CD14-positive monocyte (primary cell): ENCODE results near the gene FAM163B. TPM values are rescaled to one million over a fixed set of nuclear protein-coding genes. Genes with fewer than 3 reads are reported as not detected.

ENCODE experiments used
- DNase-seq, 3 donors: peaks; one replicate each; pipeline ENCODE4 v3.0.0-alpha.2; 2011 to 2022
- H2AFZ ChIP-seq: 2 replicates; pipeline ENCODE4 v1.6.0; 2012; ENCODE audit warnings: mild to moderate bottlenecking, low read depth, low read length, inconsistent platforms; ENCODE audit not compliant: insufficient read depth, poor library complexity, severe bottlenecking
- H3K27ac ChIP-seq, 2 donors: 1 replicate in 1 of 2; 2 replicates in 1 of 2; pipeline ENCODE4 v1.5.1; 2012 to 2013; ENCODE audit warnings: low read length in 2 of 2, control low read depth in 1 of 2, inconsistent platforms in 1 of 2, low read depth in 1 of 2, mild to moderate bottlenecking in 1 of 2
- H3K27me3 ChIP-seq, 2 donors: one replicate each; pipeline versions ENCODE4 v1.6.0 to v1.6.1; 2011 to 2013; ENCODE audit warnings: low read length in 2 of 2; ENCODE audit not compliant: control insufficient read depth in 2 of 2, insufficient read depth in 2 of 2
- H3K36me3 ChIP-seq, 2 donors: replicated peaks in 1 of 2; 1 replicate in 1 of 2; 2 replicates in 1 of 2; pipeline versions ENCODE4 v1.5.1 to v1.6.1; 2012 to 2013; ENCODE audit warnings: low read length in 2 of 2, control low read depth in 1 of 2, inconsistent platforms in 1 of 2, mild to moderate bottlenecking in 1 of 2; ENCODE audit not compliant: insufficient read depth in 2 of 2, control insufficient read depth in 1 of 2
- H3K4me1 ChIP-seq, 2 donors: 1 replicate in 1 of 2; 2 replicates in 1 of 2; pipeline versions ENCODE4 v1.5.1 to v1.6.1; 2012 to 2013; ENCODE audit warnings: low read length in 2 of 2, control low read depth in 1 of 2, inconsistent platforms in 1 of 2, mild to moderate bottlenecking in 1 of 2, moderate library complexity in 1 of 2; ENCODE audit not compliant: insufficient read depth in 2 of 2, control insufficient read depth in 1 of 2
- H3K4me2 ChIP-seq: replicated peaks from 2 replicates; pipeline ENCODE3; 2012; ENCODE audit warnings: low read length, moderate library complexity, mild to moderate bottlenecking; ENCODE audit not compliant: poor library complexity, severe bottlenecking; ENCODE audit errors: extremely low read depth
- H3K4me3 ChIP-seq, 3 experiments: fragments of 200-600 bp in 1 of 3; sonication (generic) in 1 of 3; replicated peaks in 1 of 3; 1 replicate in 2 of 3; 2 replicates in 1 of 3; pipeline ENCODE4 v1.5.1; 2011 to 2013; ENCODE audit warnings: low read length in 3 of 3, mild to moderate bottlenecking in 3 of 3, control low read depth in 2 of 3, low read depth in 2 of 3, inconsistent platforms in 1 of 3, moderate library complexity in 1 of 3
- H3K79me2 ChIP-seq: 2 replicates; pipeline ENCODE4 v1.6.0; 2012; ENCODE audit warnings: mild to moderate bottlenecking, control low read depth, inconsistent platforms, low read length, moderate library complexity; ENCODE audit not compliant: insufficient read depth
- H3K9ac ChIP-seq: 2 replicates; pipeline ENCODE4 v1.6.0; 2017; ENCODE audit warnings: low read length, mild to moderate bottlenecking; ENCODE audit not compliant: insufficient read depth, poor library complexity, severe bottlenecking
- H3K9me3 ChIP-seq, 2 donors: replicated peaks in 1 of 2; 1 replicate in 1 of 2; 2 replicates in 1 of 2; pipeline versions ENCODE4 v1.5.1 to v1.6.1; 2012 to 2013; ENCODE audit warnings: low read length in 2 of 2, control low read depth in 1 of 2; ENCODE audit not compliant: control insufficient read depth in 1 of 2, insufficient read depth in 1 of 2
- H4K20me1 ChIP-seq: 2 replicates; pipeline ENCODE4 v1.6.0; 2012; ENCODE audit warnings: mild to moderate bottlenecking, low read length, control low read depth, moderate library complexity; ENCODE audit not compliant: insufficient read depth
- H3K27ac Mint-ChIP-seq, 7 donors: one replicate each; pipeline ENCODE4 v1.8.0; 2020; ENCODE audit warnings: mild to moderate bottlenecking in 7 of 7, mixed read lengths in 7 of 7, moderate library complexity in 6 of 7, inconsistent platforms in 2 of 7
- H3K27me3 Mint-ChIP-seq, 3 donors: one replicate each; pipeline ENCODE4 v1.8.0; 2021 to 2022; ENCODE audit warnings: low read depth in 3 of 3, mild to moderate bottlenecking in 3 of 3, mixed read lengths in 3 of 3, moderate library complexity in 3 of 3, inconsistent platforms in 1 of 3
- H3K36me3 Mint-ChIP-seq, 2 donors: one replicate each; pipeline ENCODE4 v1.8.0; 2020; ENCODE audit warnings: mixed read lengths in 2 of 2, inconsistent platforms in 1 of 2, mild to moderate bottlenecking in 1 of 2
- H3K4me1 Mint-ChIP-seq: one replicate; pipeline ENCODE4 v1.8.0; 2020; ENCODE audit warnings: mild to moderate bottlenecking, mixed read lengths
- H3K4me3 Mint-ChIP-seq, 2 donors: one replicate each; pipeline ENCODE4 v1.8.0; 2020; ENCODE audit warnings: mild to moderate bottlenecking in 2 of 2, mixed read lengths in 2 of 2, moderate library complexity in 1 of 2
- H3K9me3 Mint-ChIP-seq, 7 donors: one replicate each; pipeline ENCODE4 v1.8.0; 2020 to 2022; ENCODE audit warnings: mixed read lengths in 7 of 7, mild to moderate bottlenecking in 6 of 7, moderate library complexity in 6 of 7, inconsistent platforms in 2 of 7
- WGBS: methylation state at CpG from one replicate; pipeline ENCODE4 v1.1.5; 2013; ENCODE audit warnings: missing lambda C conversion rate; ENCODE audit not compliant: insufficient coverage; 5-methylcytosine and 5-hydroxymethylcytosine counted together
- intact Hi-C, 2 donors: fragments of 100-400 bp; cut with micrococcal nuclease; formaldehyde crosslinking; loops; one replicate each; pipeline versions ENCODE4 v1.15.0 to v1.15.1; 2023
- polyA plus RNA-seq, 3 donors: library from polyadenylated mRNA; depleted of rRNA in 1 of 3; unstranded in 2 of 3; stranded (reverse) in 1 of 3; fragments of 300-500 nt in 2 of 3; fragments of >200 nt in 1 of 3; fragmentation: Illumina TruSeq in 2 of 3; gene quantifications; 1 replicate in 2 of 3; 2 replicates in 1 of 3; pipeline ENCODE4 v1.2.3, GENCODE V29; 2012 to 2021
- TF ChIP-seq, protein P1 (sequence below): fragments of 200-600 bp; IDR thresholded peaks from one replicate; pipeline ENCODE4 v1.8.0; 2022; ENCODE audit warnings: antibody characterized with exemption, mild to moderate bottlenecking

FAM163B gene
- polyA plus RNA-seq, 3 donors = not detected

DNA sequence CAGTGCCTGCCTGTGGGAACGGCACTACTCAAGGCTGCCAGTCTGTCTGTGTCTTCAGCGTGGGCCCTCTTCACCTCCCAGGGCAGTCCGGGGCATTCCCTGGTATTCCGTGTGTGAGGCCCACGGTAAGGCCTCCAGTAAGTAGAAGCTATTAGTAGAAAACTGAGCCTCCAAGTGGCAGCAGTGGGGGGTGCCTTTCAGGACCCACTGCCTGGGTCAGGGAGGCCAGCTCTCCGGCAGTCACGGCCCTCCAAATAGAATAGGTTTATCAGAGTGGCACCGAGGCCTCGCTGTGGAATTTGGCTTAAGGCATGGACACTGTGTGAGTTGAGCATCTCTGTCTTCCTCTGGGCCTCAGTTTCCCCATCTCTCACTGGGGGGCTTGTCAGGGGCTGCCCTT, 51.6 kb downstream of the FAM163B start:
- peaks cover 12 to 14% of the 10 kb centered on the region in 2 donors for H3K4me1 ChIP-seq
- Mint-ChIP-seq H3K27me3 (peaks cover 2 to 10% (median 7%) of the 10 kb centered on the region in 3 donors), H3K4me3 (no peak overlapping the region), H3K36me3 (no peaks in the 10 kb centered on the region), H3K27ac (no peak overlapping the region), H3K4me1 (peaks cover 14% of the 10 kb centered on the region), H3K9me3 (peaks cover 0 to 2% (median 0%) of the 10 kb centered on the region in 7 donors)
- H3K36me3 ChIP-seq = no peaks in the 10 kb centered on the region
- no peak overlapping the region for H3K27ac ChIP-seq
- WGBS = 99% methylated on average over 7 of the region's 9 CpGs
- TF ChIP-seq, protein P1, sequence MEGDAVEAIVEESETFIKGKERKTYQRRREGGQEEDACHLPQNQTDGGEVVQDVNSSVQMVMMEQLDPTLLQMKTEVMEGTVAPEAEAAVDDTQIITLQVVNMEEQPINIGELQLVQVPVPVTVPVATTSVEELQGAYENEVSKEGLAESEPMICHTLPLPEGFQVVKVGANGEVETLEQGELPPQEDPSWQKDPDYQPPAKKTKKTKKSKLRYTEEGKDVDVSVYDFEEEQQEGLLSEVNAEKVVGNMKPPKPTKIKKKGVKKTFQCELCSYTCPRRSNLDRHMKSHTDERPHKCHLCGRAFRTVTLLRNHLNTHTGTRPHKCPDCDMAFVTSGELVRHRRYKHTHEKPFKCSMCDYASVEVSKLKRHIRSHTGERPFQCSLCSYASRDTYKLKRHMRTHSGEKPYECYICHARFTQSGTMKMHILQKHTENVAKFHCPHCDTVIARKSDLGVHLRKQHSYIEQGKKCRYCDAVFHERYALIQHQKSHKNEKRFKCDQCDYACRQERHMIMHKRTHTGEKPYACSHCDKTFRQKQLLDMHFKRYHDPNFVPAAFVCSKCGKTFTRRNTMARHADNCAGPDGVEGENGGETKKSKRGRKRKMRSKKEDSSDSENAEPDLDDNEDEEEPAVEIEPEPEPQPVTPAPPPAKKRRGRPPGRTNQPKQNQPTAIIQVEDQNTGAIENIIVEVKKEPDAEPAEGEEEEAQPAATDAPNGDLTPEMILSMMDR = no peak
- peak overlapping the region; percentile 71 for H2AFZ ChIP-seq
- DNase-seq = no peak
- H3K4me2 ChIP-seq = no peak overlapping the region
- no peaks in the 10 kb centered on the region for H3K9me3 ChIP-seq
- no peaks in the 10 kb centered on the region for H3K27me3 ChIP-seq
- intact Hi-C loops = no loop called here
- H3K9ac ChIP-seq = peak overlapping the region; percentile 53
- H4K20me1 ChIP-seq = no peaks in the 10 kb centered on the region
- H3K4me3 ChIP-seq = no peak overlapping the region
- H3K79me2 ChIP-seq = no peaks in the 10 kb centered on the region

DNA sequence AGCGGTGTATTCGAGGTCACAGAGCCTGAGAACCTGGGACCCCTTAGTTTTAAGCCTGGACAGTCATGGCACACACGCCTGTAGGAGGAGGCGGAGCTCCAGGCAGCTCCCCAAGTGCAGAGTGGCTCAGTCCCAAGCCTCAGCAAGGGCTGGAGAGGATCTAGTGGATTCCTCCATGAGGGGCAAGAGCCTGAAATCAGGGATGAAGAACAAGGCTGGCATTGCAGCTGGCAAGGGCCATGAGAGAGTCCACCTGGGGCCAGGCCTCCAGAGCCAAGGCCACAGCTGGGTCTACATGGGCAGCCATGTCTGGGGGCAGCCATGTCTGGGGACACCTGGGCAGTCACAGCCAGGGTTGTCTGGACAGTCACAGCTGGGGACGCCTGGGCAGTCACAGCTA, 52.8 kb downstream of the FAM163B start:
- no peak overlapping the region for H3K9ac ChIP-seq
- H3K36me3 ChIP-seq = no peaks in the 10 kb centered on the region
- no peaks in the 10 kb centered on the region for H3K36me3 Mint-ChIP-seq
- TF ChIP-seq, protein P1 = no peak
- H3K27ac Mint-ChIP-seq = no peak overlapping the region
- peaks cover 2 to 7% (median 3%) of the 10 kb centered on the region in 3 donors for H3K27me3 Mint-ChIP-seq
- 90% methylated on average over 4 of the region's 5 CpGs for WGBS
- intact Hi-C loops = no loop called here
- H3K4me1 Mint-ChIP-seq = peaks cover 14% of the 10 kb centered on the region
- H2AFZ ChIP-seq = no peak overlapping the region
- no peaks in the 10 kb centered on the region for H3K79me2 ChIP-seq
- H3K27ac ChIP-seq = no peak overlapping the region
- H3K4me3 ChIP-seq = no peak overlapping the region
- peaks cover 12 to 14% of the 10 kb centered on the region in 2 donors for H3K4me1 ChIP-seq
- H3K27me3 ChIP-seq = no peaks in the 10 kb centered on the region
- no peaks in the 10 kb centered on the region for H3K9me3 ChIP-seq
- H3K9me3 Mint-ChIP-seq = peaks cover 0 to 2% (median 0%) of the 10 kb centered on the region in 7 donors
- H3K4me3 Mint-ChIP-seq = no peak overlapping the region
- no peak for DNase-seq
- H3K4me2 ChIP-seq = no peak overlapping the region
- no peaks in the 10 kb centered on the region for H4K20me1 ChIP-seq
